Fibroblast of skin of back (primary cell): ENCODE data around the gene TUBB2A.

Experiments used
- DNase-seq: peaks from one replicate; pipeline ENCODE4 v3.0.0-alpha.2; 2013

The TUBB2A gene

DNA sequence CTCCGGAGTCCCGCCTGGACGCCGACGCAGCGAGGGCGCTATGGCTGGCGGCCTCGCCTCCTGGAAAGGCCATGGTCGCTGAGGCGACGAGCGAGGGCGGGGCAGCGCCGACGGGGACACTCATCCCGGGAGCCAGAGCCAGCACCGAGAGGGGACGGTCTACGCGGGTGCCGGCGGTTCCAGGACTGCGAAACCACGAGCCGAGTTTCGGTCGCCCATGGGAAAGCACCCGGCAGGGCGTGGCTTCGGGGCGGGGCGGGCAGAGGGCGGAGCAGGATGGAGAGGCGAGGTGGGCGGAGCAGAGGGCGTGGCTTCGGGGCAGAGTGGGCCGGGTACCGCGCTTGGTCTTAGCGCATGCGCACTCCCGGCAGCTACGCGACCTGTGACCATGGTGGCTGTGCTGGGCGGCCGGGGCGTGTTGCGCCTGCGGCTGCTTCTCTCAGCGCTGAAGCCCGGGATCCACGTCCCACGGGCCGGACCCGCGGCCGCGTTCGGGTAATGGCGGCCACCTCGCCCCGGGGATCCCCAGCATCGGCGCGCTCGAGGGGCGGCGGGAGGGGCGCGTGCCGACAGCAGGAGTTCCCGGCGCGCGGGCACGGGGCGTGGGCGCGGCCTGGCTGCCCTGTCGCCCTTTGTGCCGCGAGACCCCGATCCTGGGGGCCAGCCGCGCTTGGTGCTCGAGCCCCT is 38.8 kb downstream of the TUBB2A start, which contains the start of gene BPHL:
Gene BPHL (plus strand): TSS at position 359 of the 687 bp plus-strand sequence. CDS start 30 bp downstream, at position 389.
- DNase-seq = peak; percentile 90

DNA sequence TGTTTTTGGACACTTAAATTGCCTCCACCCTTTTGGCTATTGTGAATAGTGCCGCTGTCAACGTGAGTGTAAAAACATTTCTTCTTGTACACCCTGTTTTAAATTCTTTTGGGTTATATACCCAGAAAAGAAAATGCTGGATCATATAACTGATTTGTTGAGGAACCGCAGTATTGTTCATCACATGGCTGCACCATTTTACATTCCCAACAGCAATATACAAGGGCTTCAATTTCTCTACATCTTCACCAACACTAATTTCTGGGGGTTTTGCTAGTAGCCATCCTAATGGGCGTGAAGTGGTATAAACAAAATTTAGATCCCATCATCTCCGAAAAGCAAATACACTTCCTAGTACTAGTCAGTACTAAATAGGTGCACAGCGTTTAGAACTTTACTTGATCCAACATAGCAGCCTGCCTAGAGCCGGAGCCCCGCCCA is 39.4 kb downstream of the TUBB2A start:
- no peak for DNase-seq

DNA sequence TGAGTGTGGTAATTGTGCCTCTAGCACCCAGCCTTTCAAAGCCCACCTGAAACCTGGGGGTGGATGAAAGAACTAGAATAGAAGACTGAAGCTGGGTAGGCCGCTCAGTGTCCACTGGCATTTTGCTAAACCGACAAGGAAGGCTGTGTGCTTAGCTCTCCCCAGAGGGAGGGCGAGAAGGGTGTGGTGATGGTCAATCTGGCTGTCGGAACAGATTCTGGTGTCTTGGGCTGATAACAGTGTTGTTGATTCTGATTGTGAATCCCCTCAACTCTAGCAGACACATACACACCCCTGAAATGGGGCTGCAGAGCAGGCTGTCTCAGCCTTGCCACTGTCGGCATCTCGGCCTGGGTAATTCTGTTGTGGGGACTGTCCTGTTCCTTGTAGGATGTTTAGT is 43.0 kb downstream of the TUBB2A start:
- DNase-seq = no peak

DNA sequence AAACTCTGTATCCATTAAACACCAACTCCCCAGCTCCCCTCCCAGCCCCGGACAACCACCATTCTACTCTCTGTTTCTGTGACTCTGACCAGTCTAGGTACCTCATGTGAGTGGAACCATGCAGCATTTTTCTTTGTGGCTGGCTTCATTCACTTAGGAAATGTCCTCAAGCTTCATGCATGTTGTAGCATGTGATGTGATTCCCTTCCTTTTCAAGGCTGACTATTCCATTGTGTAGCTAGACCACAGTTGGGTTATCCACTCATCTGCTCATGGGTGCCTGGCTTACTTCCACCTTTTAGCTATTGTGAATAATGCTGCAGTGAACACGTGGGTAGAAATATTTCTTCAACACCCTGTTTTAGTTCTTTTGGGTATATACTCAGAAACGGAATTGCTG is 47.6 kb downstream of the TUBB2A start:
- no peak for DNase-seq

DNA sequence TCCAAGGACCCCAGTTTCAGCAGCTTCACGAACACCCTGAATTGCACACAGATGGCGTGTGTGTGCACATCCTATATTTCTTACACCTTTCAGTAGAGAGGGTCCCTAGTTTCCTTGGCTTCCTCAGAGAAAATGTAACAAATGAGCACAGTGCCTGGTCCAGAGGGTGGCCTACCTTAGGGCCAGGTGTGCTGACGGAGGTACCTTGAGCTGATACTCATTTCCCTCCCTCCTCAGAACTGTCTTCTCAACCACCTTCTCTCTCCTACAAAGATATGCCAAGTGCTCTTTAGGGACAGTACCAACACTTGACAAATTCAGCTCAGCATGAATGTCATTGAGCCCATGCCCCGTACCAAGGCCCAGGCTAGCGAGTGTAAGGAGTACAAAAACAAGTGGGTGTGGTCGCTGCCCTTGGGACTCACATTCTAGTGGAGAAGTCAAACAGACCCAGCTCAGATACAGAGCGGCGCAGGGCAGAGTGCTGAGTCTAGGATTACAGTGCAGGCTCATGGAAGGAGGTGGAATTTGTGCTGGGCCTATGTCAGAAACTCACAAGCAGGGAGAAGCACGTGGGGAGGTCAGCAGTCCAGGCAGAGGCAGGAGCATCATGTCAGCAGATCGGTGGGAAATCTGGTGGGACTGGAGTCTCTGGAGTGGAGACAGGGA is 48.5 kb downstream of the TUBB2A start:
- DNase-seq = no peak
